ENCODE measurements around the gene CPA2. TPM values are rescaled to one million over a fixed set of nuclear protein-coding genes. Genes with fewer than 3 reads are reported as not detected.
"Not testable (repeated sequence)": the region's sequence is repeated elsewhere in the genome, so short reads cannot be mapped to it uniquely, and the experiment has no call there.

CPA2 gene
- total RNA-seq, 1 donor from 2014 or later, result 0.54 TPM

DNA sequence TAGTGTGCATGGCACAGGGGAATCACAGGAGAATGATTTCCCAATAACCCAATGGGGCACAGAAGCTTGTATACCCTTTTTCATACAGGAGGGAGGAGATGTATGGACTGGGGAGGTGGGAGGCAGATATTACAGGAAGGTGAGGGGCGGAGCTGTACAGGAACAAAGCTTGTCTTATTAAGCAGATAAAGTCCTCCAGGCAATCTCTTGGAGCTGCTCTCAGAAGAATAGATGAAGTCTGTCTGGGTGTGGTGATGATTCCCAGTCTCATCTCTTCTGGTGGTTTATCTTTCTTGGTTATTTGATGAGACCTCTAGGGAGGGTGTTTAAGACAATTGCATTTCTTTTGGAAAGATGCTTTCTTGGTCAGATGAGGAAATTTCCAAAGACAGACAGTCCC is 52.9 kb downstream of the CPA2 start:
- Mint-ChIP-seq H3K27ac (peak overlapping the region; percentile 28), H3K4me1 (peaks cover 28% of the 10 kb centered on the region), H3K4me3 (no peak overlapping the region), H3K9me3 (no peaks in the 10 kb centered on the region), H3K36me3 (peaks cover 2% of the 10 kb centered on the region), H3K27me3 (ENCODE audit: low read depth) (no peaks in the 10 kb centered on the region)
- no peak for TF ChIP-seq CTCF (IDR thresholded peaks at IDR 0.05; ENCODE audit: unreplicated experiment)
- DNase-seq (ENCODE audit: low spot score in 2 of 2, unreplicated experiment in 2 of 2), result no peak

- not testable (repeated sequence) for H3K9me3 Mint-ChIP-seq; H3K4me3 Mint-ChIP-seq; H3K27me3 Mint-ChIP-seq (ENCODE audit: low read depth); H3K36me3 Mint-ChIP-seq; H3K27ac Mint-ChIP-seq; DNase-seq (ENCODE audit: low spot score in 2 of 2, unreplicated experiment in 2 of 2)
- H3K4me1 Mint-ChIP-seq, result peaks cover 29% of the 10 kb centered on the region
Observed at GRCh38 chr7:130321542-130322229, 55.0 kb downstream of the CPA2 start.

DNA sequence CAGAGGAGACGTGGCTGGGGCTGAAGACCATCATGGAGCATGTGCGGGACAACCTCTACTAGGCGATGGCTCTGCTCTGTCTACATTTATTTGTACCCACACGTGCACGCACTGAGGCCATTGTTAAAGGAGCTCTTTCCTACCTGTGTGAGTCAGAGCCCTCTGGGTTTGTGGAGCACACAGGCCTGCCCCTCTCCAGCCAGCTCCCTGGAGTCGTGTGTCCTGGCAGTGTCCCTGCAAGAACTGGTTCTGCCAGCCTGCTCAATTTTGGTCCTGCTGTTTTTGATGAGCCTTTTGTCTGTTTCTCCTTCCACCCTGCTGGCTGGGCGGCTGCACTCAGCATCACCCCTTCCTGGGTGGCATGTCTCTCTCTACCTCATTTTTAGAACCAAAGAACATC is 56.0 kb downstream of the CPA2 start:
- H3K9me3 Mint-ChIP-seq, result no peaks in the 10 kb centered on the region
- TF ChIP-seq CTCF (IDR thresholded peaks at IDR 0.05; ENCODE audit: unreplicated experiment), result no peak
- H3K27ac Mint-ChIP-seq, result no peak overlapping the region
- H3K4me3 Mint-ChIP-seq, result no peak overlapping the region
- peaks cover 2% of the 10 kb centered on the region for H3K36me3 Mint-ChIP-seq
- no peak for DNase-seq (ENCODE audit: low spot score in 2 of 2, unreplicated experiment in 2 of 2)
- peaks cover 29% of the 10 kb centered on the region for H3K4me1 Mint-ChIP-seq
- no peaks in the 10 kb centered on the region for H3K27me3 Mint-ChIP-seq (ENCODE audit: low read depth)

GRCh38 chr7:130324306-130324943 is 57.8 kb downstream of the CPA2 start:
- Mint-ChIP-seq H3K9me3 (no peaks in the 10 kb centered on the region), H3K27ac (peak overlapping the region; percentile 85), H3K27me3 (ENCODE audit: low read depth) (no peaks in the 10 kb centered on the region), H3K36me3 (peaks cover 2% of the 10 kb centered on the region), H3K4me3 (no peak overlapping the region), H3K4me1 (peaks cover 33% of the 10 kb centered on the region)
- no peak for TF ChIP-seq CTCF (IDR thresholded peaks at IDR 0.05; ENCODE audit: unreplicated experiment)
- no peak for DNase-seq (ENCODE audit: low spot score in 2 of 2, unreplicated experiment in 2 of 2)

DNA sequence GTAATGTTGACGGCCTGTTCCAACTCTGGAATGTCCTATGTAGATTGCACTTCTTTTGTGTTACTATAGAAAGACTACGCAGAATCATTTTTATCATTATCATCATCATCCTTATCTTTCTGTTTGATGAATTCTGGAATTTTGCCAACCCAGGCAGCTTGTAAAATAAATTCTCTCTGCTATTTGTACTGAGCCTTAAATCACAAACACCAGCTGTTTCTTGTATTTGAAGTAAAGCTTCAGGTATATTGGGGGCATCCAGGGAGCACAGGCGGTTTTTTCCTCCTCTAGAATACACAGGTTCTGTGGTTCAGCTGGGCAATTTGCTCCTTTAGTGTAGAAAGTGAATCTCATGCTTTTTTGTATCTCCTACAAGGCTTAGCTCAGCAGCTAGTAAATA is 63.0 kb downstream of the CPA2 start:
- no peak for TF ChIP-seq CTCF (IDR thresholded peaks at IDR 0.05; ENCODE audit: unreplicated experiment)
- Mint-ChIP-seq H3K27me3 (ENCODE audit: low read depth) (no peaks in the 10 kb centered on the region), H3K4me1 (peaks cover 47% of the 10 kb centered on the region), H3K27ac (peak overlapping the region; percentile 77), H3K9me3 (no peaks in the 10 kb centered on the region), H3K4me3 (no peak overlapping the region), H3K36me3 (no peaks in the 10 kb centered on the region)
- no peak for DNase-seq (ENCODE audit: low spot score in 2 of 2, unreplicated experiment in 2 of 2)

DNA sequence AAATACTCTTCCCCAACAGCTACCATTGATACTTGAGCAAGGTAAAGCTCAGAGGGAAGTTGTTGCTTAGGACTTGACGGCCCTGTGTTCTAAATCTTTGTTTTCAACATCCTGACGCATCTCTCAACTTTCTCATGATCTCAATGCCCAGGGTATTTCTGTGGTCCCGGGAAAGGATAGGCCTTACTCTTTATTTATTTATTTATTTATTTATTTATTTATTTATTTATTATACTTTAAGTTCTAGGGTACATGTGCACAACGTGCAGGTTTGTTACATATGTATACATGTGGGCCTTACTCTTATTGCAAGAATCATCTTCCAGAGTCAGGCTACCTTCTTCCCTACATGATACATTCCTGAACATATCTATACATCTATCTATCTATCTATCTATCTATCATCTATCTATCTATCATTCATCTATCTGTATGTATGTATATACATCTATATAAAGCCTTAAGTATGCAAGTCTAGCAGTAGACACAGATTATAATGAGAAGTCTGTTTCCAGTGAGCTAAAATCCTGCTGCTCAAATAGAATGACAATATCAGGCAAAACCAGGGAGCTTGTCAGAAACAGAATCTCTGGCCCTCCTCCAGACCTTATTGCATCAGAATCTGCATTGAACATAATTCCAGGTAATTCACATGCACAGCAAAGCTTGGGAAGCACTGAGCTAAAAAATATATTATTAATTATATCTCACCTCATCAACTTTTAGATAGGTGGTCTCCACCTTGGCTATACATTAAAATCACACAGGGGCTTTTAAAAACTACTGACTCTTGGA is 65.8 kb downstream of the CPA2 start:
- Mint-ChIP-seq H3K36me3 (peaks cover 5% of the 10 kb centered on the region), H3K27ac (peak overlapping the region; percentile 43), H3K9me3 (no peaks in the 10 kb centered on the region), H3K4me1 (peaks cover 54% of the 10 kb centered on the region), H3K27me3 (ENCODE audit: low read depth) (no peaks in the 10 kb centered on the region), H3K4me3 (no peak overlapping the region)
- no peak for DNase-seq (ENCODE audit: low spot score in 2 of 2, unreplicated experiment in 2 of 2)
- no peak for TF ChIP-seq CTCF (IDR thresholded peaks at IDR 0.05; ENCODE audit: unreplicated experiment)
